ENCODE measurements around the gene SRGAP2.
A peak's percentile ranks its signal among the peaks of the same experiment; 100 is the strongest.
"Not testable (repeated sequence)": the region's sequence is repeated elsewhere in the genome, so short reads cannot be mapped to it uniquely, and the experiment has no call there.

The SRGAP2 gene

GRCh38 chr1:206196748-206197424 lies 6.5 kb upstream of the SRGAP2 start:
- H3K9me2 ChIP-seq (replicated peaks; ENCODE audit: control insufficient read depth, low read length); H3F3A ChIP-seq (ENCODE audit: control insufficient read depth, insufficient read depth); H4K20me1 ChIP-seq (ENCODE audit: control insufficient read depth, insufficient read depth, low read depth, low read length); H3K9me3 ChIP-seq (ENCODE audit: control insufficient read depth, insufficient read depth, low read length); H3K4me3 ChIP-seq (ENCODE audit: low read length); H3K4me1 ChIP-seq (ENCODE audit: control insufficient read depth, low read length); H3K27me3 ChIP-seq (ENCODE audit: control insufficient read depth, low read length); H3K79me2 ChIP-seq (ENCODE audit: control insufficient read depth, low read length); H3K4me2 ChIP-seq (ENCODE audit: low read length); H3K36me3 ChIP-seq (ENCODE audit: control insufficient read depth, low read length); H3K27ac ChIP-seq (ENCODE audit: low read depth, low read length): not testable (repeated sequence)

- peak within 1 kb of the TSS; percentile 27; the same call in 1 of the 2 replicates for H3K4me2 ChIP-seq (ENCODE audit: low read length)
- H3K27ac ChIP-seq (ENCODE audit: low read depth, low read length) = not testable (repeated sequence)
Observed at GRCh38 chr1:206202789-206203363, 465 bp upstream of the SRGAP2 start, which contains the start of gene FAM72A. Gene FAM72A, minus strand, starts transcription at chr1:206202839. Its CDS starts 814 bp downstream, at chr1:206202025.

GRCh38 chr1:206204159-206204511 lies 794 bp downstream of the SRGAP2 start:
- H4K20me1 ChIP-seq (ENCODE audit: control insufficient read depth, insufficient read depth, low read depth, low read length); H3K4me1 ChIP-seq (ENCODE audit: control insufficient read depth, low read length); H3K27me3 ChIP-seq (ENCODE audit: control insufficient read depth, low read length); H3K36me3 ChIP-seq (ENCODE audit: control insufficient read depth, low read length); H3K27ac ChIP-seq (ENCODE audit: low read depth, low read length); H3K79me2 ChIP-seq (ENCODE audit: control insufficient read depth, low read length); H3F3A ChIP-seq (ENCODE audit: control insufficient read depth, insufficient read depth); H3K9me3 ChIP-seq (ENCODE audit: control insufficient read depth, insufficient read depth, low read length); H3K9me2 ChIP-seq (replicated peaks; ENCODE audit: control insufficient read depth, low read length); H3K4me2 ChIP-seq (ENCODE audit: low read length): not testable (repeated sequence)
- peak overlapping the region; percentile 55 for H3K4me3 ChIP-seq (ENCODE audit: low read length)

More at GRCh38 chr1:206202789-206203363, 465 bp upstream of the SRGAP2 start, which contains the start of gene FAM72A:
- not testable (repeated sequence) for H3F3A ChIP-seq (ENCODE audit: control insufficient read depth, insufficient read depth); H3K9me2 ChIP-seq (replicated peaks; ENCODE audit: control insufficient read depth, low read length); H3K79me2 ChIP-seq (ENCODE audit: control insufficient read depth, low read length); H3K4me1 ChIP-seq (ENCODE audit: control insufficient read depth, low read length); H4K20me1 ChIP-seq (ENCODE audit: control insufficient read depth, insufficient read depth, low read depth, low read length); H3K9me3 ChIP-seq (ENCODE audit: control insufficient read depth, insufficient read depth, low read length); H3K36me3 ChIP-seq (ENCODE audit: control insufficient read depth, low read length); H3K27me3 ChIP-seq (ENCODE audit: control insufficient read depth, low read length)
- peak within 1 kb of the TSS; percentile 66 for H3K4me3 ChIP-seq (ENCODE audit: low read length)

- H3K27ac ChIP-seq (ENCODE audit: low read depth, low read length) = not testable (repeated sequence)
- Histone ChIP-seq H3K4me2 (ENCODE audit: low read length) (peak overlapping the region; percentile 57; the same call in 1 of the 2 replicates), H3K4me3 (ENCODE audit: low read length) (peak overlapping the region; percentile 57)
Observed at GRCh38 chr1:206204871-206205270, 1.5 kb downstream of the SRGAP2 start.

GRCh38 chr1:206205569-206205968 lies 2.2 kb downstream of the SRGAP2 start:
- H3K4me2 ChIP-seq (ENCODE audit: low read length); H3K36me3 ChIP-seq (ENCODE audit: control insufficient read depth, low read length); H4K20me1 ChIP-seq (ENCODE audit: control insufficient read depth, insufficient read depth, low read depth, low read length); H3K27ac ChIP-seq (ENCODE audit: low read depth, low read length); H3F3A ChIP-seq (ENCODE audit: control insufficient read depth, insufficient read depth); H3K27me3 ChIP-seq (ENCODE audit: control insufficient read depth, low read length); H3K4me3 ChIP-seq (ENCODE audit: low read length); H3K9me3 ChIP-seq (ENCODE audit: control insufficient read depth, insufficient read depth, low read length); H3K4me1 ChIP-seq (ENCODE audit: control insufficient read depth, low read length); H3K9me2 ChIP-seq (replicated peaks; ENCODE audit: control insufficient read depth, low read length); H3K79me2 ChIP-seq (ENCODE audit: control insufficient read depth, low read length): not testable (repeated sequence)

More at GRCh38 chr1:206204871-206205270, 1.5 kb downstream of the SRGAP2 start:
- H3K9me2 ChIP-seq (replicated peaks; ENCODE audit: control insufficient read depth, low read length); H3K36me3 ChIP-seq (ENCODE audit: control insufficient read depth, low read length); H4K20me1 ChIP-seq (ENCODE audit: control insufficient read depth, insufficient read depth, low read depth, low read length); H3K9me3 ChIP-seq (ENCODE audit: control insufficient read depth, insufficient read depth, low read length); H3F3A ChIP-seq (ENCODE audit: control insufficient read depth, insufficient read depth); H3K4me1 ChIP-seq (ENCODE audit: control insufficient read depth, low read length); H3K27me3 ChIP-seq (ENCODE audit: control insufficient read depth, low read length); H3K79me2 ChIP-seq (ENCODE audit: control insufficient read depth, low read length): not testable (repeated sequence)

GRCh38 chr1:206210802-206211201 lies 7.5 kb downstream of the SRGAP2 start:
- H3K27ac ChIP-seq (ENCODE audit: low read depth, low read length); H3K27me3 ChIP-seq (ENCODE audit: control insufficient read depth, low read length); H3K79me2 ChIP-seq (ENCODE audit: control insufficient read depth, low read length); H3K9me2 ChIP-seq (replicated peaks; ENCODE audit: control insufficient read depth, low read length); H3F3A ChIP-seq (ENCODE audit: control insufficient read depth, insufficient read depth); H3K4me1 ChIP-seq (ENCODE audit: control insufficient read depth, low read length); H3K9me3 ChIP-seq (ENCODE audit: control insufficient read depth, insufficient read depth, low read length); H3K4me2 ChIP-seq (ENCODE audit: low read length); H3K36me3 ChIP-seq (ENCODE audit: control insufficient read depth, low read length); H3K4me3 ChIP-seq (ENCODE audit: low read length); H4K20me1 ChIP-seq (ENCODE audit: control insufficient read depth, insufficient read depth, low read depth, low read length): not testable (repeated sequence)

GRCh38 chr1:206215600-206216392 lies 12.5 kb downstream of the SRGAP2 start:
- H3K9me2 ChIP-seq (replicated peaks; ENCODE audit: control insufficient read depth, low read length); H3K36me3 ChIP-seq (ENCODE audit: control insufficient read depth, low read length): not testable (repeated sequence)

GRCh38 chr1:206218285-206218684 lies 14.9 kb downstream of the SRGAP2 start:
- not testable (repeated sequence) for H3K4me2 ChIP-seq (ENCODE audit: low read length); H3K36me3 ChIP-seq (ENCODE audit: control insufficient read depth, low read length); H3K4me3 ChIP-seq (ENCODE audit: low read length); H3F3A ChIP-seq (ENCODE audit: control insufficient read depth, insufficient read depth); H3K27me3 ChIP-seq (ENCODE audit: control insufficient read depth, low read length); H3K9me2 ChIP-seq (replicated peaks; ENCODE audit: control insufficient read depth, low read length); H4K20me1 ChIP-seq (ENCODE audit: control insufficient read depth, insufficient read depth, low read depth, low read length); H3K9me3 ChIP-seq (ENCODE audit: control insufficient read depth, insufficient read depth, low read length); H3K4me1 ChIP-seq (ENCODE audit: control insufficient read depth, low read length); H3K27ac ChIP-seq (ENCODE audit: low read depth, low read length); H3K79me2 ChIP-seq (ENCODE audit: control insufficient read depth, low read length)

More at GRCh38 chr1:206215600-206216392, 12.5 kb downstream of the SRGAP2 start:
- not testable (repeated sequence) for H4K20me1 ChIP-seq (ENCODE audit: control insufficient read depth, insufficient read depth, low read depth, low read length); H3K79me2 ChIP-seq (ENCODE audit: control insufficient read depth, low read length); H3K4me2 ChIP-seq (ENCODE audit: low read length); H3F3A ChIP-seq (ENCODE audit: control insufficient read depth, insufficient read depth); H3K27me3 ChIP-seq (ENCODE audit: control insufficient read depth, low read length); H3K4me3 ChIP-seq (ENCODE audit: low read length); H3K27ac ChIP-seq (ENCODE audit: low read depth, low read length); H3K9me3 ChIP-seq (ENCODE audit: control insufficient read depth, insufficient read depth, low read length); H3K4me1 ChIP-seq (ENCODE audit: control insufficient read depth, low read length)

Data from DOHH2 (cell line).